ENCODE measurements around the gene ITPK1.
"Not testable (repeated sequence)": the region's sequence is repeated elsewhere in the genome, so short reads cannot be mapped to it uniquely, and the experiment has no call there.

The ITPK1 gene

GRCh38 chr14:93115821-93116675, at the start of gene ITPK1:
Gene ITPK1, minus strand, starts transcription at chr14:93115925. Its CDS starts 762 bp downstream, at chr14:93115163.
- peak in 1 of 2 donors; percentile 27 for DNase-seq (ENCODE audit: low read depth in 2 of 2)

- DNase-seq (ENCODE audit: low read depth in 2 of 2): no peak
Observed at GRCh38 chr14:93163564-93163963, 47.8 kb upstream of the ITPK1 start.

DNA sequence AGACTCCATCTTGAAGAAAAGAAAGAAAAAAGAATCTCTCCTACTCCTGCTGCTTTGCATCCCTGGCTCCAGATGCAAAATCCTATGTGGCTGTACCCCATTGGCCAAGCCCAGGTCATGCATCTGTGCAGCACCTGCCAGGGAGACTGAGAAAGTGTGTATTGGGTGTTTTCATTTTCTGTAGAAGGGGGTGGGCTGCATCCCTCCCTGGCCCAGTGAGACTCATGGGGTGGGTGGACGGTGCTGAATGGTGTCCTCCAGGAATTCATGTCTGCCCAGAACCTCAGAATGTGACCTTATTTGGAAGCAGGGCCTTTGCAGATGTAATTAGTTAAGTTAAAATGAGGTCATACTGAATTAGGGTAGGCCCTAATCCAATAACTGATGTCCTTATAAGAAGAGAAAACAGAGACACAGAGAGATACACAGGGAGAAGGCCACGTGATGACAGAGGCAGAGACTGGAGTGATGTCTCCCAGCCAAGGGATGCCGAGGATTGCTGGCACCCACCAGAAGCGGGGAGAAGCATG, 45.8 kb upstream of the ITPK1 start:
- DNase-seq (ENCODE audit: low read depth in 2 of 2): no peak

GRCh38 chr14:93160353-93160801, 44.7 kb upstream of the ITPK1 start:
- no peak for DNase-seq (ENCODE audit: low read depth in 2 of 2)

GRCh38 chr14:93159625-93160352, 44.1 kb upstream of the ITPK1 start:
- DNase-seq (ENCODE audit: low read depth in 2 of 2): not testable (repeated sequence)

DNA sequence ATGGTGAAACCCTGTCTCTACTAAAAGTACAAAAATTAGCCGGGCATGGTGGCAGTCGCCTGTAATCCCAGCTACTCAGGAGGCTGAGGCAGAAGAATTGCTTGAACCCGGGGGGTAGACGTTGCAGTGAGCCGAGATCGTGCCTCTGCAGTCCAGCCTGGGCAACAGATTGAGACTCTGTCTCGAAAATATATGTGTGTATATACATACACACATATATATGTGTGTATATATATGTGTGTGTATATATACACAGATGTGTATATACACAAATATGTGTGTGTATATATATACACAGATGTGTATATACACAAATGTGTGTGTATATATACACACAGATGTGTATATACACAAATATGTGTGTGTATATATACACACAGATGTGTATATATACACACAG, 42.6 kb upstream of the ITPK1 start:
- DNase-seq (ENCODE audit: low read depth in 2 of 2): not testable (repeated sequence)

DNA sequence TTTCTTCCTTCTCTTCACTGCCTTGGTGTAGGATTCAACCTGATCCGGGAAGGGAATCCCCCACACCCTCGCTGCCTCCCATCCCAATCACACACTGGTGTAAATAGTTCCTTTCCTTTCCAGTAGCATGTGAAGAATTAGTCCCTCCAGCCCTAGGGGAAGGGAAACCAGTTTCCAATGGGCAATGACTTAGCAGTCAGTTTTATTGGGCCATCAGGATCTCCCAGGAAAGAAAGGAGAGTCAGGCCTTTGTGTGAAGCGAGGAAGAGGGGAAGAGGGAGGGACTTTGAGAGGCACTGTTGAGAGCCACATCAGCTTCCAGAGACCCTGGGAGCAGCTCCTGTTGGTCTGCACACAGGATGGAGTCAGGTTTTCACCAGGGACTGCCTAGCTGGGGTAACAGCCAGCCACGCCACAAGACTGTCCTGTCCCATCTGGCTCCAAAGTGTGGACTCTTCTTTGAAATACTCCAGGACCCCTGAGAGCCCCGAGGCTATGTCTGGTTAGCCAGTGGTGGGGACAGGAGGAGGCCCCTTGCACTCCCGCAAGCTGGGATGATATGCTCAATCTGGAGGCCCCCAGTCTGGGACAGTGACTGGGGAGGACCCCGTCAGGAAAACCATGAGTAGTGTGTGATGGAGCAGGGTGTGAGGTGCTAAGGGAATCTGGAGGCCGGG, 41.1 kb upstream of the ITPK1 start:
- no peak for DNase-seq (ENCODE audit: low read depth in 2 of 2)

DNA sequence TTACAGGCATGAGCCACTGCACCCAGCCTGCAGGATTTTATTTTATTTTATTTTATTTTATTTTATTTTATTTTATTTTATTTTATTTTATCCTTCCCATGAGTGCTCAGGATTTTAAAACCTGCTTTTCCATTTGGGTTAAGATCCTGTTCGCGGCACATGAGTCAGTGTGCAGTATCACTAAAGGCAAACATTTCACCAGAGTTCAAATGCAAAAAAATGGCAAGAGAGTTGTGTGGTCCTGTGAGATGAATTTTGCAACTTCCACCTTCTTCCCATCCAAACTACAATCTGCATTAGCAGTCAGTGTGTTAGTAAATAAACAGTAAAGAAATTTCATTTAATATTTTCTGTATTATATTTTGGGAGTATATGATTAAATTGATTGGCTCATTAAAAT, 39.9 kb upstream of the ITPK1 start:
- DNase-seq (ENCODE audit: low read depth in 2 of 2): no peak

- no peak for DNase-seq (ENCODE audit: low read depth in 2 of 2)
Observed at GRCh38 chr14:93153121-93153520, 37.4 kb upstream of the ITPK1 start.

DNA sequence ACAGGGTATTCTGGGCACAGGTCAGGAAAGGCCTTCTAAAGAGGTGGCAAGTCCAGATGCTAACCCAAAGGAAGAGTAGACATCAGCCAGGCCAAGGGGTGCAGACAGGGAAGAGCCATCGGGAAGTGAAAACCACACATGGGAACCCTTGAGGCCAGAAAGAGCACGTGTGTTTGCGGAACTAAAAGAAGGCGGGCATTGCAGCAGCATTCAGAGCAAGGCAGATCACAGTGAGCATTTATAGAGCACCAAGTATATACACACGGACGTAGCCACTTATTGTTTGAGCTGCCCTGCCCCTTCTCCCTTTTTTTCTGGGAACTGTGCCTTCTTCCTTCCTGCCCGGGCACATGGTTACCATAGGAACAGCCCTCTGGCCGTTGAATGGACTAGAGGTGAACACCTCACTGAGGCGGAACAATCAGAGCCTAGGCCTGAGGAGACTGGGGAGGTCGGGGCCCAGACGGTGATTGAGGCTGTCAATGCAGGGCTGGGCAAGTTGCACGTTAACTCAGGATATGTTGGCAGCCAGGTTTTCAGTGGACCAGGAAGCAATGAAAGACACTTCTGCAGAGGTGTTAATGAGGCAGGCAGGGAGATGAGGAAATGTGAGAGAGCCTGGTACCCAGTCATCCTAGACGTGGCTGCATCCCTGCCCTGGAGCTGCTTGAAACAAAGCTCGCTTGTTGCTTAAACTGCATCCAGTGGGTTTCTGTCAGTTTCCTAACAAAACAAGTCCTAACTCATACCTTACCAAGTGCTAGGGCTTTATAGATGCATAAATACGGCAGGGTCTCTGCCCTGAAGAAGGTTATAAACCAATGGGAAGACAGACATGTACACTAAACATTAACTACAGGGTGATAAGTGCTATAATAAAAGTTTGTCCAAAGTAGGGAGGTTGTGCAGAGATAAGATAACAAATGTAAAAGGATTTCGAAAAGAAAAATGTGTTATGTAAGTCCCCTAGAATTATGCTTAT, 34.8 kb upstream of the ITPK1 start:
- no peak for DNase-seq (ENCODE audit: low read depth in 2 of 2)

GRCh38 chr14:93148979-93149378, 33.3 kb upstream of the ITPK1 start:
- DNase-seq (ENCODE audit: low read depth in 2 of 2): no peak

GRCh38 chr14:93146119-93146518, 30.4 kb upstream of the ITPK1 start:
- DNase-seq (ENCODE audit: low read depth in 2 of 2): no peak

DNA sequence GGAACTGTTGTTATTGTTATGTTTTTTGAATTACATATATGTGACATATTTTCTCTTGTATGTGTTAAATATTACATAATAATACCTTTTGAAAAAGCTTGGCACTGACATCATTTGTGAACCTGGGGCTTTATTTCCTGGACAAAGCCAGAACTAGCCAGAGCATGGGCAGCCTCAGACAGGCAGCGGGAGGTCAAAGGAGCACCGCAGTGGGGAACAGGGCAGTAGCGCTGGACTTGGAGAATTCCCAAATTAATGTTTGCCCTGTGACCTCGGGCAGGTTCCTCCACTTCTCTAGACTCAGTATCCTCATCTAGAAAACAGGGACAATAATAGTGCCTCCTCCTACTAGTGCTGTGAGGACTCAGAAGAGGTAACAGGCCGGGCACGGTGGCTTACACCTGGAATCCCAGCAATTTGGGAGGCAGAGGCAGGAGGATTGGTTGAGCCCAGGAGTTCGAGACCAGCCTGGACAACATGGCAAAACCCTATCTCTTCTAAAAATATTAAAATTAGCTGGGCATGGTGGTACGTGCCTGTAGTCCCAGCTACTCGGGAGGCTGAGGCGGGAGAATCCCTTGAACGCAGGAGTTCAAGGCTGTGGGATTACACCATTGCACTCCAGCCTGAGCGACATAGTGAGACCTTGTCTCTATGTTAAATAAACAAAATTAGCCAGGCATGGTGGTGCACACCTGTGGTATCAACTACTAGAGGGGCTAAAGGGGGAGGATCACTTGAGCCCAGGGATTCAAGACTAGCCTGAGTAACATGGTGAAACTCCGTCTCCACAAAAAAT, 27.3 kb upstream of the ITPK1 start:
- no peak for DNase-seq (ENCODE audit: low read depth in 2 of 2)

- DNase-seq (ENCODE audit: low read depth in 2 of 2): no peak
Observed at GRCh38 chr14:93137864-93138263, 22.1 kb upstream of the ITPK1 start.

DNA sequence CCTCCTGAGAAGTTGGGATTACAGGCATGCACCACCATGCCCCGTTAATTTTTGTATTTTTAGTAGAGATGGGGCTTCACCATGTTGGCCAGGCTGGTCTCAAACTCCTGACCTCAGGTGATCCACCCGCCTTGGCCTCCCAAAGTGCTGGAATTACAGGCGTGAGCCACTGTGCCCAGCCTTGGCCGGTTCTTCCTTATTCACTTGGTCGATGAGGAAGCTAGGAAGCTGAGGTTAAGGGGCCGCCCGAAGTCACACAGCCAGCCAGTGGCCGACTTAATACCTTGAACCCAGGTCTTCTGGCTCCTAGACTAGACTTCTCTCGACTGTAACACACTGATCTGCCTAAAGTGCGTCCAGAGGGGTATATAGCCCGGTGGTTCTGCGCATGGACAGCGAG, 20.8 kb upstream of the ITPK1 start:
- not testable (repeated sequence) for DNase-seq (ENCODE audit: low read depth in 2 of 2)

GRCh38 chr14:93136009-93136408, 20.3 kb upstream of the ITPK1 start:
- no peak for DNase-seq (ENCODE audit: low read depth in 2 of 2)

GRCh38 chr14:93135399-93135798, 19.7 kb upstream of the ITPK1 start:
- DNase-seq (ENCODE audit: low read depth in 2 of 2): no peak

DNA sequence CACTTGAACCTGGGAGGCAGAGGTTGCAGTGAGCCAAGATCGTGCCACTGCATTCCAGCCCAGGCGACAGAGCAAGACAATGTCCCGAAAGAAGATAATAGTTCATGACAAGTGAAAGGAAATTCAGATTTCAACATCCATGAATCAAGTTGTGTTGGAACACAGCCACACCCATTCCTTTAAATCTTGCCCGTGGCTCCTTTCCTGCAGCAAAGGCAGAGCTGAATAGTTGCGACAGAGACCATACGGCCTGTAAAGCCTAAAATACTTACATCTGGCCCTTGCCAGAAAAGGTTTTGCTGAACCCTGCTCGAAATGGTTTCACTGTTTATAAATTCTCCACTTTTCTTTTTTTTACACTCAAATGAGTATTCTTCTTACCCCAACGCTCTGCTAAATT, 17.7 kb upstream of the ITPK1 start:
- DNase-seq (ENCODE audit: low read depth in 2 of 2): no peak

DNA sequence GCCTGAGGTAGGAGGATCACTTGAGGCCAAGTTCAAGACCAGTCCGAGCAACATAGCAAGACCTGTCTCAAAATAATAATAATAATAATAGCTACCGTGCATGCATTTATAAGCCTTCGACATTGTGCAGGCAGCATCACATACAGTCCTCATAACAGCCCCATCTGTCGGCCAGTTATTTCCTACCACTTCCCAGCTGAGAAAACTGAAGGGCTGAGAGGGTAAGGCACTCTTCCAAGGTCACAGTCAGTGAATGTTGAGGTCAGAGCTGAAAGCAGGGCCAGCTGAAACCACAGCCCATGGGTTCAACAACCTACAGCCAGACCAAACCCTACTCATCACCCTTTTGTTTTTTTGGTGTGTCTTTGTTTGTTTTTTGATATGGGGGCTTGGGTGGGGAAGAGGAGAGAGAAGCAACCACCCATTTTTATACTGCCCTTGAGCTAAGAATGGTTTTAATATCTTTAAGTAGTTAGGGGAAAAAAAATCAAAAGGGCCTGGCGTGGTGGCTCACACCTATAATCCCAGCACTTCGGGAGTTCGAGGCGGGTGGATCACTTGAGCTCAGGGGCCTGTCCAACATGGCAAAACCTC, 16.8 kb upstream of the ITPK1 start:
- no peak for DNase-seq (ENCODE audit: low read depth in 2 of 2)
